Neural cell (in vitro differentiated cells): ENCODE measurements around the gene LTBP4.
"Not testable (repeated sequence)": the region's sequence is repeated elsewhere in the genome, so short reads cannot be mapped to it uniquely, and the experiment has no call there.

Source experiments
- EP300 ChIP-seq: fragments of 450-650 bp; conservative IDR thresholded peaks from 2 replicates; pipeline ENCODE4 v1.6.1; 2014; ENCODE audit warnings: antibody characterized with exemption, mild to moderate bottlenecking, moderate library complexity; ENCODE audit not compliant: poor library complexity, severe bottlenecking
- SMC3 ChIP-seq: fragments of 450-650 bp; conservative IDR thresholded peaks from 2 replicates; pipeline ENCODE4 v1.6.1; 2014; ENCODE audit warnings: antibody characterized with exemption, mild to moderate bottlenecking, moderate library complexity; ENCODE audit not compliant: poor library complexity

DNA sequence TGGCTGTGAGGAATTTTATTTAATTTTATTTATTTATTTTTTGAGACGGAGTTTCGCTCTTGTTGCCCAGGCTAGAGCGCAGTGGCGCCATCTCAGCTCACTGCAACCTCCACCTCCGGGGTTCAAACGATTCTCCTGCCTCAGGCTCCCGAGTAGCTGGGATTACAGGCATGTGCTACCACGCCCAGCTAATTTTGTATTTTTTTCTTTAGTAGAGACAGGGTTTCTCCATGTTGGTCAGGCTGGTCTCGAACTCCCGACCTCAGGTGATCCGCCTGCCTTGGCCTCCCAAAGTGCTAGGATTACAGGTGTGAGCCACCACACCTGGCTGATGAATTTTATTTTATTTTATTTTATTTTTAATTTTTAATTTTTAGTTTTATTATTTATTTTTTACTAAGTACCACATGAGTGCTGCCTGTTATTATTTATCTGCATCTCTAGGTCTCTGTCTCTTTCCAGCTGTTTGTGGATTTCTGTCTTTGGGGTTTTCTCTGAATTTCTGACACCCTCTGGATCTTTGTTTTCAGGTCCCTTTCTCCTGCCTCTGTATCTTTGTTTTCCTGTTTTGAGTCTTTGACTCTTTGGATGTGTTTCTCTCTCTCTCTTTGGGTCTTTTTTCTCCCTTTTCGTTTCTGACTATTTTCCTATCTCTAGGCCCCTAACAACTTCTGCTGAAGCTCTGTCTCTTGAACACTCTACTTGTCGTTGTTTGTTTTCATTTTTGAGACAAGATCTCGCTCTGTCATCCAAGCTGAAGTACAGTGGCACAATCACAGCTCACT lies 23.4 kb downstream of the LTBP4 start:
- TF ChIP-seq SMC3, EP300: not testable (repeated sequence)
